Measurements from ENCODE around the gene AEN.

AEN gene

DNA sequence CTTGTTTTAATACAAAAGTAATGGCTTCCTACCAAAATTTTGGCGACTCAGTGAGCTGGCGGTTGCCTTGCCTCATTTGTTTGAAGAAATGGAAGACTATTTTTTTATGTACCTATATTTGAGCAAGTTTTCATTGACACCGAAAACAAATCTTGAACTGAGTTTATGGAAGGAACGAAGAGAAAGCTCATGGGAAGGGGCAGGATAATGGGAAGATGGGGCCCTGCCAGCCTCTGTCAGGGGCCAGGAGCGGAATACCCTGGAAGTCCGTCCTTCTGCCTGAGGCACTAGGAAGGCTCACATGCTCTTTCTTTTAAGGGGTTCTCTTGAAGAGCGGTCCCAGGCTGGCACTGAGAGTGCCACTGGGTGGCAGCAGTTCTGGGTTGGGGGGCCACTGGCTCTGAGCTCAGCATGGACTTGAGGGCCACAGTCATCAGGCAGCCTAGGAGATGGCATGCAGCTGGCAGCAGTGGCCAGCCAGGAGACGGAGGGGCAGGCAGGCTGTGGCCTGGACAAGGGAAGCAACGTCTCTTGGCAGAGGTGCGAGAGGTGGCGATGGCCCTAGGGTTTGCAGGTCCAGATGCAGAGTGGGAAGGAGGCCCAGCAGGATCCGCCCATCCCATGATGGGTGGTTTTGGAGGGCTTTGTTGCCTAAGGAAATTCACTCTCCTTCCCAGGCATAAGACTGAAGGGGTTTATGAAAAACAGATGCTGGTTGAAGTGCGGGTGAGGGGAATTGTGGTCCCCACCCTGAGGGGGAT, 59.3 kb downstream of the AEN start:
- no peak for DNase-seq

DNA sequence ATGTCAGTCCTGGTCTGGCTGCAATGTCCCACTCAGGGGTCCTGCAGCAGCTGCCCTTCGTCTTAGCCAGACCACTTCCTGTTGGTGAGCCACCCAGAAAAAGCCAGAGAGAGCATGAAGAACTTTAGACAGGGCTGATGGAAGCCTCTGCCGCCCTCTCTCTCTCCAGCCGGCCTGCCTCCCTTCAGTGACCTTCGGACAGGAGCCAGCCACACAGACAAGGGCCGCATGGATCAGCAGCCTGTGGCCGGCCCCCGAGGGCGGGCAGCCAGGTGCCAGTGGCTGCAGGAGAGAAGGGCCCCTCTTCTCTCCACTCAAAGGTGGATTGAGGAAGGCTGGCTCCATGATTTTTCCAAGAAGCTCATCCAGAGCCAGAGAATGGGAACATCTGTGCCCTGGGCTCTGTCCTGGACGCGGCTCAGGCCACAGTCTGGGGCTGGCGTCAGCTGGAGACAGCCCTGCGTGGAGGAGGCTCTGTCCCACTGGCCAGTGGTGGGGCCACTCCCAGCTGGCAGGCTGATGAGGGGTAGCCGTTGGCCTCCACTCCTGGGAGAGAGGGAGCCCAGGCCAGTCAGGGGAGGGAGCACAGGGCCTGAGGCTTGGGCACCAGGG, 60.6 kb downstream of the AEN start:
- no peak for DNase-seq
